Esophagus squamous epithelium (tissue), 4 donors: ENCODE results near the gene DOK5.

Source experiments
- CTCF ChIP-seq, 6 experiments: fragments of 450-650 bp in 4 of 6; fragments of 200-600 bp in 2 of 6; sonication (generic) in 2 of 6; IDR thresholded peaks; one replicate each; pipeline ENCODE4 v1.5.1; 2016 to 2019; ENCODE audit warnings: antibody characterized with exemption in 6 of 6, mild to moderate bottlenecking in 4 of 6, moderate library complexity in 4 of 6
- POLR2A ChIP-seq, 4 donors: fragments of 450-650 bp; IDR thresholded peaks; one replicate each; pipeline ENCODE4 v1.6.1; 2017; ENCODE audit warnings: antibody characterized with exemption in 4 of 4, mild to moderate bottlenecking in 4 of 4, moderate library complexity in 3 of 4

GRCh38 chr20:54690323-54690722 is 214.9 kb downstream of the DOK5 start:
- TF ChIP-seq POLR2A (IDR thresholded peaks at IDR 0.05) (no peak), CTCF (IDR thresholded peaks at IDR 0.05) (no peak)
